ENCODE data around the gene SLC27A4.

SLC27A4 gene

DNA sequence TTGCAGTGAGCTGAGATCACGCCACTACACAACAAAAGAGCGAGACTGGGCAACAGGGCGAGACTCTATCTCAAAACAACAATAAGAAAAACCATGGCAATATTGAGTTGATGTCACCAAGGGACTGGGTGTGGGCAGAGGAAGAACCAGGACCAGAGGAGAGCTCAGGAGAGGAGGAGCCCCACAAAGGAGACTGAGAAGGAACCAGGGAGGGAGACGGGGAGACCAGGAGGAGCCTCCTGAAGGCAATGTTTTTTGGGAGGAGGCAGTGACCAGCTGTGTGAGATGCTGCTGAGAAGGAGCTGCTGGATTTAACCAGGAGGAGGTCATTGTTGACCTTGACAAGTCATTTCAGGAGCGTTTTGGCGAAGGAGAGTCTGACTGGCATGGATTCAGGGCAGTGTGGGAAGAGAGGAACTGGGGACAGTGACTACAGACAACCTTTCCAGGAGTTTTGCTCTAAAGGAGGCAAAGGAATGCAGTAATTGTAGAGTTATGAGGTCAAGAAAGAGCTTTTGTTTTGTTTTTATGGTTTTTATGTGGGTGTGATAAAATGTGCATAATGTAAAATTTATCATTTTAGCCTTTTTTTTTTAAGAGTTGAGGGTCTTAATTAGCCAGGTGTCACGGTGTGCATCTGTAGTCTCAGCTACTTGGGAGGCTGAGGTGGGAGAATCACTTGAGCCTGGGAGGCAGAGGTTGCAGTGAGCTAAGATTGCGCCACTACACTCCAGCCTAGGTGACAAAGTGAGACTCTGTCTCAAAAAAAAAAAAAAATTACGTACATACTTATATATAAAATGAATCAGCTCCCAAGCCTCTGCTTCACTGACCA, 36.0 kb upstream of the SLC27A4 start:
- no peaks in the 10 kb centered on the region for H3K27me3 ChIP-seq
- H3K4me3 ChIP-seq: no peak overlapping the region
- TF ChIP-seq Cebpa-rat (IDR thresholded peaks at IDR 0.05): no peak
- no peaks in the 10 kb centered on the region for H3K9me3 ChIP-seq (replicated peaks in 1 of 11)
- no peak overlapping the region; a peak in 1 of 22 replicates for H3K9ac ChIP-seq
- no peak overlapping the region for H3K27ac ChIP-seq
- peaks cover 0 to 11% (median 0%) of the 10 kb centered on the region in 10 experiments; a peak in 4 of 20 replicates for H3K4me1 ChIP-seq
- no peak overlapping the region for H3K4me2 ChIP-seq
- H4K20me1 ChIP-seq: peaks cover 0 to 8% (median 0%) of the 10 kb centered on the region in 11 experiments; a peak in 2 of 22 replicates
- H3K36me3 ChIP-seq: peaks cover 13 to 54% (median 35%) of the 10 kb centered on the region in 11 experiments

DNA sequence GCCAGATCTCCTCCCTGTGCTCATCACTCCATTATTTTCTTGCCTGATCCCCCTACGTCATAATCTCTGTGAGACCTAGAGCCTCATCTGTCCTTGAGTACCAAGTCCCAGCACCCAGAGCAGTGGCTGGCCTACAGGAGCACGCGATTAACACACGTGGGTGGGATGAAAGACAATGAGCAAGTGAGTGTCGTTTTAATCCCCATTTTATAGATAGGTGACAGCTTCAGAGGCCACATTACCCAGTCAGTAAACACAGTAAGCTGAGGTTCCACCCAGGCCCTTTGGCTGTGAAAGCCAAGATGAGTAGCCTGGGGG, 35.4 kb upstream of the SLC27A4 start:
- Histone ChIP-seq H3K4me1 (peaks cover 0 to 11% (median 0%) of the 10 kb centered on the region in 10 experiments; a peak in 4 of 20 replicates), H3K27ac (no peak overlapping the region), H3K4me2 (no peak overlapping the region), H3K9ac (no peak overlapping the region), H3K4me3 (no peak overlapping the region), H3K36me3 (peaks cover 18 to 60% (median 41%) of the 10 kb centered on the region in 11 experiments), H3K27me3 (no peaks in the 10 kb centered on the region), H3K9me3 (replicated peaks in 1 of 11) (no peaks in the 10 kb centered on the region), H4K20me1 (peaks cover 0 to 9% (median 0%) of the 10 kb centered on the region in 11 experiments; a peak in 3 of 22 replicates)
- TF ChIP-seq Cebpa-rat (IDR thresholded peaks at IDR 0.05): no peak

DNA sequence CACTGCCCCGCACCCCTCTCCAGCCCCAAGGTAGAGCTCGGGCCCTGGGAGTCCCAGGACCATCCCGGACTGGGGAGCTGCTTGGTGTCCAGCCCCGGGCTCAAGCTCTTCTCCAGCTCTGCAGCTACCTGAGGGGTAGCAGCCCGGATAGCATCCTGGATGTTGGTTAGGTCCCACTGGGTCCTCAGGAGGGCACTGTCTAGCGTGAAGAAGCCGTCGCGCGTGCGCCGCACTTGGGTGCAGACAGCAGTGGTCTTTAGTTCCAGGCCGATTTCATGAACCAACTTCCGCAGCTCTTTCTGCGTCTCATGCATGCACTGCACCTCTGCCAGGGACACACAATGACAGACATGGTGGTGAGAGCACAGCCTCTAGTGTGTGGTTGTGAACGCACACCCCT, 30.8 kb upstream of the SLC27A4 start:
- peaks cover 0 to 11% (median 0%) of the 10 kb centered on the region in 10 experiments; a peak in 4 of 20 replicates for H3K4me1 ChIP-seq
- no peak overlapping the region for H3K4me3 ChIP-seq
- no peak overlapping the region for H3K27ac ChIP-seq
- peaks cover 55 to 99% (median 85%) of the 10 kb centered on the region in 11 experiments for H3K36me3 ChIP-seq
- TF ChIP-seq Cebpa-rat (IDR thresholded peaks at IDR 0.05): no peak
- H4K20me1 ChIP-seq: peaks cover 0 to 19% (median 0%) of the 10 kb centered on the region in 11 experiments; a peak in 6 of 22 replicates
- H3K9me3 ChIP-seq (replicated peaks in 1 of 11): no peaks in the 10 kb centered on the region
- H3K9ac ChIP-seq: no peak overlapping the region
- H3K4me2 ChIP-seq: no peak overlapping the region
- H3K27me3 ChIP-seq: no peaks in the 10 kb centered on the region

DNA sequence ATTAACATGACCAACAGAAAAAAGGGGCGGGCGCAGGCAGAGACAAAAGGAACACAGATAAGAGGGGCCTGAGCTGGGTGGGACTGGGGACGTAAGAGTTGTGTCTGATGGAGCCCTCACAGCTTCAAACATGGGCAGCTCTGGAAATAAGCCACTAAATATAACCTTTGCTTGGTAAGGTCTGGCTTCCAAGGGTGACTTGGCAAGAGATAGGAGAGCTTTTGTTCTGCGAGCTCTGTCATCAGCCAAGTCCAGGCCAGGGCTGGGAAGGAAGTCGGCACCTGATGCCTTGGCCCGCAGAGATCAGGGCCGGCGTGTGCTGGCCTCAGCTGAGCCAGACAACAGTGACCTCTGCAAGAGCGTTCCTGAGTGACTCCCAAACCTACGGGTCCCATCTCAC, 29.9 kb upstream of the SLC27A4 start:
- peaks cover 64 to 100% (median 92%) of the 10 kb centered on the region in 11 experiments for H3K36me3 ChIP-seq
- H3K4me3 ChIP-seq: no peak overlapping the region
- H4K20me1 ChIP-seq: peaks cover 0 to 19% (median 3%) of the 10 kb centered on the region in 11 experiments; a peak in 6 of 22 replicates
- H3K4me1 ChIP-seq: peaks cover 0 to 11% (median 0%) of the 10 kb centered on the region in 10 experiments; a peak in 4 of 20 replicates
- H3K27ac ChIP-seq: no peak overlapping the region
- H3K9ac ChIP-seq: no peak overlapping the region
- no peak overlapping the region for H3K4me2 ChIP-seq
- H3K27me3 ChIP-seq: no peaks in the 10 kb centered on the region
- no peaks in the 10 kb centered on the region for H3K9me3 ChIP-seq (replicated peaks in 1 of 11)
- TF ChIP-seq Cebpa-rat (IDR thresholded peaks at IDR 0.05): no peak

DNA sequence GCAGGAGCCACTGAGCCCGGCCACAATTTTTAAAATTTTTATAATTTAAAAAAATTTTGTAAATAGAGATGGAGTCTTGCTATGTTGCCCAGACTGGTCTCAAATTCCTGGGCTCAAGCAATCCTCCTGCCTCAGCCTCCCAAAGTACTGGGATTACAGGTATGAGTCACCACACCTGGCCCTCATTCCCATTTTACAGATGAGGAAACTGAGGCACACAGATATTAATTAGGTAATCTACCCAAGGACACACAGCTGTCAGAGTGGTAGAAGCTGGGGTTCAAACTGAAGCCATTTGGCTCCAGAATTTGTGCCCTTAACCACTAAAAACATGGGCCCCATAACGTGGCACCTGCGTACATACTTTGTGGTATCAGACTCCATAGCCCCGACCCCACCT, 25.6 kb upstream of the SLC27A4 start:
- TF ChIP-seq Cebpa-rat (IDR thresholded peaks at IDR 0.05): no peak
- H3K4me1 ChIP-seq: no peaks in the 10 kb centered on the region
- peaks cover 78 to 100% (median 96%) of the 10 kb centered on the region in 11 experiments for H3K36me3 ChIP-seq

DNA sequence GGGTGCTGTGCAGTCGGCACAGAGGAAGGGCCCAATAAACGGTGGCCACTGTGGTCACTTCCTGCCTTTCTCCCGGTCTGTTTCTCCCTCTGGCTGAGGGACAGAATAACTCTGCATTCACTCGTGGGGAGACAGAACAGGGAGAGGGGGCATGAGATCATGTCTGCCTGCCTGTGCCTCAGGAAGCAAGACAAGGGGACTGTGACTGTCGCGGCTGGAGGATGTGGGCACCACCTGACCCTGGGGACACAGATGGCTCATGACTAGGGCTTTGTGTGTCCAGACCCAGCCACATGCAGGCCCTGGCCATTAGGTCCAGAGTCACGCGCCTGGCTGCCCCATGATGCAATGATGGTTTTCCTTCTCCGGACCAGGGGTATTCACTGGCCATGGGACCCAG, 23.9 kb upstream of the SLC27A4 start:
- Histone ChIP-seq H3K4me3 (no peak overlapping the region), H3K27ac (no peak overlapping the region), H3K27me3 (no peaks in the 10 kb centered on the region), H3K4me1 (peaks cover 4 to 7% (median 6%) of the 10 kb centered on the region in 10 experiments), H3K9ac (no peak overlapping the region), H3K9me3 (replicated peaks in 1 of 11) (no peaks in the 10 kb centered on the region), H3K4me2 (no peak overlapping the region), H3K36me3 (peaks cover 61 to 100% (median 85%) of the 10 kb centered on the region in 11 experiments), H4K20me1 (peaks cover 0 to 15% (median 0%) of the 10 kb centered on the region in 11 experiments; a peak in 4 of 22 replicates)
- no peak for TF ChIP-seq Cebpa-rat (IDR thresholded peaks at IDR 0.05)

More for the DNA sequence above, 25.6 kb upstream of the SLC27A4 start:
- no peak overlapping the region for H3K4me2 ChIP-seq
- no peak overlapping the region for H3K4me3 ChIP-seq
- H4K20me1 ChIP-seq: peaks cover 0 to 24% (median under 1%) of the 10 kb centered on the region in 11 experiments; a peak in 6 of 22 replicates
- no peaks in the 10 kb centered on the region for H3K9me3 ChIP-seq (replicated peaks in 1 of 11)
- no peak overlapping the region for H3K9ac ChIP-seq
- no peak overlapping the region for H3K27ac ChIP-seq
- H3K27me3 ChIP-seq: no peaks in the 10 kb centered on the region

DNA sequence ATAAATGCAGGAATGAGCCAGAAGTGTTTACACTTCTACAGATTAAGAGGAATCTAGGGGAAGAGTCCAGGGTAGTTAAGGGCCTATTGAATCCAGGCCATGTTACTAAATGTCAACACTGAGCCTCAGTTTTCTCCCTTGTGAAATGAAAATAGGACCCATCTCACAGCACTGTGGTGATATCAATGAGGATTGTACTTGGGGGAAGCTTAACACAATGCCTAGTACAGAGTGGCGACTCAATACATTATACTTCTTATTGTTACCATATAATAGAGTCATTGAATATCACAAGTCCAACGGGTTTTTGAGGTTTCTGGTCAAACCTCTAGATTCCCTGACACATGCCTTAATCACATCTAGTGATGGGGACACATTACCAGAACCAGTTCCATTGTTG, 22.7 kb upstream of the SLC27A4 start:
- no peaks in the 10 kb centered on the region for H3K9me3 ChIP-seq (replicated peaks in 1 of 11)
- no peak overlapping the region for H3K27ac ChIP-seq
- H3K4me2 ChIP-seq: no peak overlapping the region
- no peak overlapping the region for H3K4me3 ChIP-seq
- no peaks in the 10 kb centered on the region for H3K27me3 ChIP-seq
- no peak overlapping the region for H3K9ac ChIP-seq
- peaks cover 57 to 88% (median 79%) of the 10 kb centered on the region in 11 experiments for H3K36me3 ChIP-seq
- no peak for TF ChIP-seq Cebpa-rat (IDR thresholded peaks at IDR 0.05)
- H3K4me1 ChIP-seq: peaks cover 8 to 11% (median 10%) of the 10 kb centered on the region in 10 experiments
- peaks cover 0 to 15% (median 0%) of the 10 kb centered on the region in 11 experiments; a peak in 4 of 22 replicates for H4K20me1 ChIP-seq

DNA sequence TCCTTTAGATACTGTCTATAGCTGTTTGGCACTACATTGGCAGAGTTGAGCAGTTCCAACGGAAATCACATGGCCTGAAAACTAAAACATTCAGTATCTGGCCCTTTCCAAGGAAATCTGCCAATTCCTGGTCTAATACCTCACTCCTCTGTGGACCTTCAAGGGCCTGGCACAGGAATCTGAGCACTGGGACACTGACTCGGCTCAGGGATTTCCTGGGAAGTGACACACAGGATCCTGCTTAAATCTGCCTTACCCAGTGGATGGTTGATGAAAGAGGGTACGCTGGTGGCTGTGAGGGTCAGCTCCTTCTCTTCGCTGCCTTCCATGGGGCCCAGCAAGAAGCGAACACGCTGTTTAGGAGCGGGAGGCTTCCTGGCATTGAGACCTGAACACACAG, 19.0 kb upstream of the SLC27A4 start:
- Histone ChIP-seq H3K27ac (peak overlapping the region in 10 of 11 experiments; percentile 82 to 96 (median 90); a peak in 15 of 22 replicates), H3K4me3 (peak overlapping the region; percentile 80 to 97 (median 93))

DNA sequence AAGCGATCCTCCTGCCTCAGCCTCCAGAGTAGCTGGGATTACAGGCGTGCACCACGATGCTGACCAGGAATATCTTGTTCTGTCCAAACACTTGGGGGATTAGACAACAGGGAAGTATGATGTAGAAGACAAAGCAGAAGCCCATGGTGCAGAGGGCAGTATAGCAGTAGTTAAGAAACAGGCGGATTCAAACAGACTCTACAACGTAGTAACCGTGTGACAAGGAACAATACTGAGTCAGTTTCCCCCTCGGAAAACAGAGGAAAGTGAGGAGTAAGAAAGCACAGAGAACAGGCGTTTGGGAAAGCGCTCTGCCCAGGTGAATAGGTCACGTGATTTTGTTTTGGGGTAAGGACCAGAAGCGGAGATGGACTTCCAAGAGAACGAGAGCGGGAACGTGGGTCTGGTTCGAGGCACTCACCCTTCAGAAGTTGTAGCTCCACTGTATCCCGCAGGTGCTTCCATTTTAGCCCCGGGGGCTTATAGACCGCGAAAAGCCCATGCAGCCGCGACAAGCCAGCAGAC, 18.4 kb upstream of the SLC27A4 start:
- peaks cover 0 to 14% (median 4%) of the 10 kb centered on the region in 11 experiments; a peak in 5 of 22 replicates for H4K20me1 ChIP-seq
- peaks cover 35 to 74% (median 63%) of the 10 kb centered on the region in 11 experiments for H3K36me3 ChIP-seq
- H3K4me3 ChIP-seq: peak overlapping the region; percentile 80 to 97 (median 93)
- H3K4me2 ChIP-seq: peak overlapping the region; percentile 85 to 98 (median 94)
- no peaks in the 10 kb centered on the region for H3K27me3 ChIP-seq
- H3K9me3 ChIP-seq (replicated peaks in 1 of 11): no peaks in the 10 kb centered on the region
- peak overlapping the region in 10 of 11 experiments; percentile 82 to 96 (median 90); a peak in 20 of 22 replicates for H3K27ac ChIP-seq
- H3K9ac ChIP-seq: peak overlapping the region; percentile 83 to 95 (median 89)
- TF ChIP-seq Cebpa-rat (IDR thresholded peaks at IDR 0.05): no peak
- H3K4me1 ChIP-seq: peaks cover 22 to 30% (median 28%) of the 10 kb centered on the region in 10 experiments

More for the DNA sequence above, 19.0 kb upstream of the SLC27A4 start:
- no peak for TF ChIP-seq Cebpa-rat (IDR thresholded peaks at IDR 0.05)
- peak overlapping the region; percentile 85 to 98 (median 94) for H3K4me2 ChIP-seq
- H3K9ac ChIP-seq: peak overlapping the region; percentile 83 to 95 (median 89); a peak in 21 of 22 replicates
- H3K36me3 ChIP-seq: peaks cover 36 to 74% (median 64%) of the 10 kb centered on the region in 11 experiments
- H4K20me1 ChIP-seq: peaks cover 0 to 15% (median 4%) of the 10 kb centered on the region in 11 experiments; a peak in 6 of 22 replicates
- H3K27me3 ChIP-seq: no peaks in the 10 kb centered on the region
- H3K4me1 ChIP-seq: peaks cover 22 to 30% (median 28%) of the 10 kb centered on the region in 10 experiments
- H3K9me3 ChIP-seq (replicated peaks in 1 of 11): no peaks in the 10 kb centered on the region

Data from BLaER1 treated with 17β-estradiol and CSF1 and Interleukin-3, amounts not matched to agents 10 nM and 100 nM (cell line).